WERI-Rb-1 (cell line): ENCODE data around the gene YKT6.

Experiments used
- DNase-seq: peaks from one replicate; pipeline ENCODE4 v3.0.0-alpha.2; 2020
- H3K27ac ChIP-seq: fragments of 250-450 bp; sonication (Bioruptor Pico); 2 replicates; pipeline ENCODE4 v1.5.1; 2020; ENCODE audit warnings: mild to moderate bottlenecking, moderate library complexity
- H3K27me3 ChIP-seq: fragments of 250-450 bp; sonication (Bioruptor Pico); 2 replicates; pipeline ENCODE4 v1.5.1; 2021; ENCODE audit warnings: mild to moderate bottlenecking, low read depth, moderate library complexity; ENCODE audit not compliant: insufficient read depth, severe bottlenecking
- H3K36me3 ChIP-seq: fragments of 250-450 bp; sonication (Bioruptor Pico); 2 replicates; pipeline ENCODE4 v1.5.1; 2020; ENCODE audit warnings: mild to moderate bottlenecking, moderate library complexity
- H3K4me3 ChIP-seq: 2 replicates; pipeline ENCODE4 v1.5.1; 2011; ENCODE audit warnings: low read depth, mild to moderate bottlenecking, control low read depth, low read length
- H3K9me3 ChIP-seq: fragments of 250-450 bp; sonication (Bioruptor Pico); 2 replicates; pipeline ENCODE4 v1.5.1; 2021; ENCODE audit warnings: mild to moderate bottlenecking, moderate library complexity; ENCODE audit not compliant: severe bottlenecking
- CTCF ChIP-seq: IDR thresholded peaks from 2 replicates; pipeline ENCODE4 v1.5.1; 2011; ENCODE audit warnings: low read depth, mild to moderate bottlenecking, control low read depth, inconsistent platforms, low read length

YKT6 gene

GRCh38 chr7:44220046-44220357, 19.2 kb downstream of the YKT6 start:
- H3K36me3 ChIP-seq: peaks cover 21% of the 10 kb centered on the region
- TF ChIP-seq CTCF: no peak
- DNase-seq: no peak
- no peaks in the 10 kb centered on the region for H3K9me3 ChIP-seq
- no peak overlapping the region for H3K27ac ChIP-seq
- H3K27me3 ChIP-seq: no peaks in the 10 kb centered on the region
- H3K4me3 ChIP-seq: no peak overlapping the region

- Histone ChIP-seq H3K9me3 (no peaks in the 10 kb centered on the region), H3K4me3 (no peak overlapping the region), H3K27me3 (no peaks in the 10 kb centered on the region), H3K27ac (no peak overlapping the region), H3K36me3 (peaks cover 20% of the 10 kb centered on the region)
- peak; percentile 6 for DNase-seq
- no peak for TF ChIP-seq CTCF
These were observed 19.8 kb downstream of the YKT6 start for GRCh38 chr7:44220358-44221112.

- peak; percentile 44 for DNase-seq
- Histone ChIP-seq H3K36me3 (peaks cover 20% of the 10 kb centered on the region), H3K27ac (peak overlapping the region; percentile 11; the same call in 1 of the 2 replicates), H3K27me3 (no peaks in the 10 kb centered on the region), H3K9me3 (no peaks in the 10 kb centered on the region), H3K4me3 (no peak overlapping the region)
- TF ChIP-seq CTCF: peak; percentile 39; the same call in 1 of the 2 replicates
These were observed 20.5 kb downstream of the YKT6 start for GRCh38 chr7:44221231-44221791.

GRCh38 chr7:44222074-44222473, 21.3 kb downstream of the YKT6 start:
- peak; percentile 11 for DNase-seq

GRCh38 chr7:44222776-44223261, 22.0 kb downstream of the YKT6 start:
- Histone ChIP-seq H3K9me3 (no peaks in the 10 kb centered on the region), H3K36me3 (peaks cover 20% of the 10 kb centered on the region), H3K27ac (peak overlapping the region; percentile 79), H3K4me3 (no peak overlapping the region), H3K27me3 (no peaks in the 10 kb centered on the region)
- no peak for TF ChIP-seq CTCF
- DNase-seq: no peak

More at GRCh38 chr7:44222074-44222473, 21.3 kb downstream of the YKT6 start:
- Histone ChIP-seq H3K4me3 (no peak overlapping the region), H3K27ac (no peak overlapping the region), H3K27me3 (no peaks in the 10 kb centered on the region), H3K36me3 (peaks cover 20% of the 10 kb centered on the region), H3K9me3 (no peaks in the 10 kb centered on the region)
- TF ChIP-seq CTCF: no peak
